GM12878 (cell line): Measurements from ENCODE around the gene AFTPH. TPM values are rescaled to one million over a fixed set of nuclear protein-coding genes. Genes with fewer than 3 reads are reported as not detected.
A peak's percentile ranks its signal among the peaks of the same experiment; 100 is the strongest.

Experiments used
- ASH2L ChIP-seq: fragments of 300-600, 200-600 bp; sonication (generic); IDR thresholded peaks from 2 replicates; pipeline ENCODE4 v1.6.1; 2017; ENCODE audit warnings: low read depth, mild to moderate bottlenecking, borderline replicate concordance
- EZH2 ChIP-seq: IDR thresholded peaks from 2 replicates; pipeline ENCODE4 v1.6.1; 2012; ENCODE audit warnings: low read depth, mild to moderate bottlenecking, control low read depth, inconsistent platforms, low read length, borderline replicate concordance; ENCODE audit not compliant: control insufficient read depth
- FOXM1 ChIP-seq: IDR thresholded peaks from 2 replicates; pipeline ENCODE4 v1.6.1; 2012; ENCODE audit warnings: low read depth, mild to moderate bottlenecking, inconsistent platforms, low read length, moderate library complexity
- HDAC2 ChIP-seq: fragments of 200-600 bp; sonication (generic); IDR thresholded peaks from 2 replicates; pipeline ENCODE4 v1.6.1; 2017
- IKZF1 ChIP-seq: fragments of 450-650 bp; conservative IDR thresholded peaks from 2 replicates; pipeline ENCODE4 v1.6.1; 2017; ENCODE audit warnings: antibody characterized with exemption, mild to moderate bottlenecking
- MXI1 ChIP-seq: fragments of 150-350 bp; IDR thresholded peaks from 2 replicates; pipeline ENCODE4 v1.6.1; 2011; ENCODE audit warnings: low read depth, mild to moderate bottlenecking, inconsistent platforms, low read length, improper control_type of control experiment
- PML ChIP-seq: IDR thresholded peaks from 2 replicates; pipeline ENCODE4 v1.6.1; 2012; ENCODE audit warnings: low read length, inconsistent platforms
- RFX5 ChIP-seq: IDR thresholded peaks from 2 replicates; pipeline ENCODE4 v1.6.1; 2011; ENCODE audit warnings: low read depth, low read length, improper control_type of control experiment
- RUNX3 ChIP-seq: IDR thresholded peaks from 2 replicates; pipeline ENCODE4 v1.6.1; 2012; ENCODE audit warnings: low read length, inconsistent platforms
- SMAD1 ChIP-seq: fragments of 450-650 bp; IDR thresholded peaks from 2 replicates; pipeline ENCODE4 v1.6.1; 2018; ENCODE audit warnings: mild to moderate bottlenecking, low read depth; ENCODE audit not compliant: partially characterized antibody
- SP1 ChIP-seq: IDR thresholded peaks from one replicate; pipeline ENCODE4 v1.6.1; 2011; ENCODE audit warnings: low read depth, low read length
- TBL1XR1 ChIP-seq: IDR thresholded peaks from 2 replicates; pipeline ENCODE4 v1.6.1; 2012; ENCODE audit warnings: low read depth, low read length, improper control_type of control experiment
- TCF3 ChIP-seq: IDR thresholded peaks from 2 replicates; pipeline ENCODE4 v1.6.1; 2012; ENCODE audit warnings: low read depth, mild to moderate bottlenecking, low read length, borderline replicate concordance; ENCODE audit not compliant: insufficient read depth
- ZNF207 ChIP-seq: fragments of 450-650 bp; IDR thresholded peaks from 2 replicates; pipeline ENCODE4 v1.6.1; 2014; ENCODE audit warnings: antibody characterized with exemption, mild to moderate bottlenecking, borderline replicate concordance
- ZNF274 ChIP-seq: IDR thresholded peaks from one replicate; pipeline ENCODE4 v1.8.0; 2011; ENCODE audit not compliant: insufficient read length, insufficient read depth
- polyA plus RNA-seq, 11 experiments: library from polyadenylated mRNA; depleted of rRNA in 4 of 11; unstranded in 6 of 11; stranded (reverse) in 5 of 11; fragments of >200 nt; fragmentation: Nextera tagmentation in 4 of 11; fragmentation: Illumina TruSeq in 1 of 11; extraction: Ambion mirVana in 4 of 11; extraction: Trizol in 1 of 11; gene quantifications; 1 replicate in 1 of 11; 2 replicates in 10 of 11; pipeline versions ENCODE4 v1.2.1 to v1.2.3, GENCODE V29; 2011 to 2016; ENCODE audit warnings: inconsistent platforms in 2 of 11, missing spikeins in 2 of 11, low read depth in 1 of 11
- total RNA-seq, 4 experiments: library from RNA; depleted of rRNA in 3 of 4; stranded (reverse); fragments of >200 nt in 3 of 4; fragmentation: Illumina TruSeq in 1 of 4; extraction: Trizol in 1 of 4; gene quantifications; 2 replicates each; pipeline versions ENCODE4 v1.2.1 to v1.2.3, GENCODE V29; 2013 to 2021
- TF ChIP-seq, protein P1 (sequence below): IDR thresholded peaks from 2 replicates; pipeline ENCODE4 v1.6.1; 2011; ENCODE audit warnings: low read depth, low read length, improper control_type of control experiment, borderline replicate concordance
- TF ChIP-seq, protein P2 (sequence below): fragments of 450-650 bp; IDR thresholded peaks from 2 replicates; pipeline ENCODE4 v1.6.1; 2018; ENCODE audit warnings: mild to moderate bottlenecking, low read depth, moderate library complexity; ENCODE audit not compliant: partially characterized antibody
- TF ChIP-seq, protein P3 (sequence below): fragments of 150-350 bp; IDR thresholded peaks from 2 replicates; pipeline ENCODE4 v1.6.1; 2016; ENCODE audit warnings: low read depth, low read length
- TF ChIP-seq, protein P4 (sequence below): fragments of 450-650 bp; formaldehyde crosslinking; IDR thresholded peaks from 2 replicates; pipeline ENCODE4 v1.4.0; 2020; ENCODE audit warnings: mild to moderate bottlenecking, moderate library complexity

AFTPH gene
- total and polyA plus RNA-seq, 10 of the 15 experiments (the other 5 are each of a cell fraction or from before 2014, with no cell fraction given), result 25.6 to 77.3 (median 39.5) TPM

DNA sequence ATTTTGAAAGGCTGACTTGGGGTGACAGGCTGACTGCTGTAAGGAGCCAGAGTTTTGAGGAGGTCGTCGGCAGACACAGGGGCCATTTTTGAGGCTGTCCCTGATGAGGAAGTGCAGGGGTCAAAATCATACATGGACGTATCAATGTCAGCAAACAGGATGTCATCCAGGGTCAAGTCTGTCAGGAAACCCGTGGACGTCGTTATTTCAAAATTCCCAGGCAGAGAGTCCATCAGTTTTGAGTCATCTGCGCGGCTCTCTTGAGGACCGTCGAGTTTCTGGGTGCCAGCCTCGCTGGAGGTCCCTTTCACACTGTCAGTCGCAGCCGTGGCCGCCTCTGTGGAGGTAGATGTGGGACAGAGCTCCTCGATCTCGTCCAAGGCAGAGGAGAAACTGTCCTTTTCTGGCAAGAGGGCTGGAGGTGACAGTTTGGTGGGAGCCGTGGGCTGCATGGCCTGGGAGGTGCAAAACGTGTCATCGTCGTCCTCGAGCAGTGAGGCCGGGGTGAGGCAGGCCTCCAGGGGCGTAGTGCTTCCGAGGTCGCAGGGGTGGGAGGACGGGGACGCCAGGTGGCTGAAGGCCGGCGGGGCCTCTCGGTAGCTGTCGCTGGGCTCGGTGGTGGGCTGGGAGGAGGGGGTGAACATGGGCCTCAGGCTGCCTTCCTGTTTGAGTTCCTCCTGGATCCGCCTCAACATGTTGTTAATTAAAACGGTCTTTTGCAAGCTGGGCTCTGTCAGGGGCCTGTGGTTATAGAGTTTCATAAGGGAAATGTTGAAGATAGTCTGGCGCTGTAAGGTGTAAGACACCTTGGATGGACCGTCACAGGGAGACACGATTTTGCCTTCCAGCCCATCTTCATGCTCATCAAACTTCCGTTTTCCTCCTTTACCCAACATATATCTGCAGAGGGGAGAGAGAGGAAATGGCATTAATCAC lies 112.1 kb downstream of the AFTPH start (continued):
- TF ChIP-seq EZH2, result no peak
- TF ChIP-seq ZNF207, result no peak
- TF ChIP-seq FOXM1, result peak; percentile 80
- no peak for TF ChIP-seq TBL1XR1
- TF ChIP-seq, protein P1, sequence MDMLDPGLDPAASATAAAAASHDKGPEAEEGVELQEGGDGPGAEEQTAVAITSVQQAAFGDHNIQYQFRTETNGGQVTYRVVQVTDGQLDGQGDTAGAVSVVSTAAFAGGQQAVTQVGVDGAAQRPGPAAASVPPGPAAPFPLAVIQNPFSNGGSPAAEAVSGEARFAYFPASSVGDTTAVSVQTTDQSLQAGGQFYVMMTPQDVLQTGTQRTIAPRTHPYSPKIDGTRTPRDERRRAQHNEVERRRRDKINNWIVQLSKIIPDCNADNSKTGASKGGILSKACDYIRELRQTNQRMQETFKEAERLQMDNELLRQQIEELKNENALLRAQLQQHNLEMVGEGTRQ, result no peak
- TF ChIP-seq SMAD1, result no peak
- TF ChIP-seq SP1, result peak; percentile 16
- TF ChIP-seq ZNF274, result no peak
- TF ChIP-seq RFX5, result no peak
- TF ChIP-seq RUNX3, result peak; percentile 90
- peak; percentile 96 for TF ChIP-seq TCF3
- TF ChIP-seq, protein P2, sequence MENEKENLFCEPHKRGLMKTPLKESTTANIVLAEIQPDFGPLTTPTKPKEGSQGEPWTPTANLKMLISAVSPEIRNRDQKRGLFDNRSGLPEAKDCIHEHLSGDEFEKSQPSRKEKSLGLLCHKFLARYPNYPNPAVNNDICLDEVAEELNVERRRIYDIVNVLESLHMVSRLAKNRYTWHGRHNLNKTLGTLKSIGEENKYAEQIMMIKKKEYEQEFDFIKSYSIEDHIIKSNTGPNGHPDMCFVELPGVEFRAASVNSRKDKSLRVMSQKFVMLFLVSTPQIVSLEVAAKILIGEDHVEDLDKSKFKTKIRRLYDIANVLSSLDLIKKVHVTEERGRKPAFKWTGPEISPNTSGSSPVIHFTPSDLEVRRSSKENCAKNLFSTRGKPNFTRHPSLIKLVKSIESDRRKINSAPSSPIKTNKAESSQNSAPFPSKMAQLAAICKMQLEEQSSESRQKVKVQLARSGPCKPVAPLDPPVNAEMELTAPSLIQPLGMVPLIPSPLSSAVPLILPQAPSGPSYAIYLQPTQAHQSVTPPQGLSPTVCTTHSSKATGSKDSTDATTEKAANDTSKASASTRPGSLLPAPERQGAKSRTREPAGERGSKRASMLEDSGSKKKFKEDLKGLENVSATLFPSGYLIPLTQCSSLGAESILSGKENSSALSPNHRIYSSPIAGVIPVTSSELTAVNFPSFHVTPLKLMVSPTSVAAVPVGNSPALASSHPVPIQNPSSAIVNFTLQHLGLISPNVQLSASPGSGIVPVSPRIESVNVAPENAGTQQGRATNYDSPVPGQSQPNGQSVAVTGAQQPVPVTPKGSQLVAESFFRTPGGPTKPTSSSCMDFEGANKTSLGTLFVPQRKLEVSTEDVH, result no peak
- TF ChIP-seq, protein P3, sequence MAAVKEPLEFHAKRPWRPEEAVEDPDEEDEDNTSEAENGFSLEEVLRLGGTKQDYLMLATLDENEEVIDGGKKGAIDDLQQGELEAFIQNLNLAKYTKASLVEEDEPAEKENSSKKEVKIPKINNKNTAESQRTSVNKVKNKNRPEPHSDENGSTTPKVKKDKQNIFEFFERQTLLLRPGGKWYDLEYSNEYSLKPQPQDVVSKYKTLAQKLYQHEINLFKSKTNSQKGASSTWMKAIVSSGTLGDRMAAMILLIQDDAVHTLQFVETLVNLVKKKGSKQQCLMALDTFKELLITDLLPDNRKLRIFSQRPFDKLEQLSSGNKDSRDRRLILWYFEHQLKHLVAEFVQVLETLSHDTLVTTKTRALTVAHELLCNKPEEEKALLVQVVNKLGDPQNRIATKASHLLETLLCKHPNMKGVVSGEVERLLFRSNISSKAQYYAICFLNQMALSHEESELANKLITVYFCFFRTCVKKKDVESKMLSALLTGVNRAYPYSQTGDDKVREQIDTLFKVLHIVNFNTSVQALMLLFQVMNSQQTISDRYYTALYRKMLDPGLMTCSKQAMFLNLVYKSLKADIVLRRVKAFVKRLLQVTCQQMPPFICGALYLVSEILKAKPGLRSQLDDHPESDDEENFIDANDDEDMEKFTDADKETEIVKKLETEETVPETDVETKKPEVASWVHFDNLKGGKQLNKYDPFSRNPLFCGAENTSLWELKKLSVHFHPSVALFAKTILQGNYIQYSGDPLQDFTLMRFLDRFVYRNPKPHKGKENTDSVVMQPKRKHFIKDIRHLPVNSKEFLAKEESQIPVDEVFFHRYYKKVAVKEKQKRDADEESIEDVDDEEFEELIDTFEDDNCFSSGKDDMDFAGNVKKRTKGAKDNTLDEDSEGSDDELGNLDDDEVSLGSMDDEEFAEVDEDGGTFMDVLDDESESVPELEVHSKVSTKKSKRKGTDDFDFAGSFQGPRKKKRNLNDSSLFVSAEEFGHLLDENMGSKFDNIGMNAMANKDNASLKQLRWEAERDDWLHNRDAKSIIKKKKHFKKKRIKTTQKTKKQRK, result no peak
- no peak for TF ChIP-seq PML
- no peak for TF ChIP-seq ASH2L
- TF ChIP-seq MXI1, result no peak
- TF ChIP-seq HDAC2, result no peak
- TF ChIP-seq, protein P4, sequence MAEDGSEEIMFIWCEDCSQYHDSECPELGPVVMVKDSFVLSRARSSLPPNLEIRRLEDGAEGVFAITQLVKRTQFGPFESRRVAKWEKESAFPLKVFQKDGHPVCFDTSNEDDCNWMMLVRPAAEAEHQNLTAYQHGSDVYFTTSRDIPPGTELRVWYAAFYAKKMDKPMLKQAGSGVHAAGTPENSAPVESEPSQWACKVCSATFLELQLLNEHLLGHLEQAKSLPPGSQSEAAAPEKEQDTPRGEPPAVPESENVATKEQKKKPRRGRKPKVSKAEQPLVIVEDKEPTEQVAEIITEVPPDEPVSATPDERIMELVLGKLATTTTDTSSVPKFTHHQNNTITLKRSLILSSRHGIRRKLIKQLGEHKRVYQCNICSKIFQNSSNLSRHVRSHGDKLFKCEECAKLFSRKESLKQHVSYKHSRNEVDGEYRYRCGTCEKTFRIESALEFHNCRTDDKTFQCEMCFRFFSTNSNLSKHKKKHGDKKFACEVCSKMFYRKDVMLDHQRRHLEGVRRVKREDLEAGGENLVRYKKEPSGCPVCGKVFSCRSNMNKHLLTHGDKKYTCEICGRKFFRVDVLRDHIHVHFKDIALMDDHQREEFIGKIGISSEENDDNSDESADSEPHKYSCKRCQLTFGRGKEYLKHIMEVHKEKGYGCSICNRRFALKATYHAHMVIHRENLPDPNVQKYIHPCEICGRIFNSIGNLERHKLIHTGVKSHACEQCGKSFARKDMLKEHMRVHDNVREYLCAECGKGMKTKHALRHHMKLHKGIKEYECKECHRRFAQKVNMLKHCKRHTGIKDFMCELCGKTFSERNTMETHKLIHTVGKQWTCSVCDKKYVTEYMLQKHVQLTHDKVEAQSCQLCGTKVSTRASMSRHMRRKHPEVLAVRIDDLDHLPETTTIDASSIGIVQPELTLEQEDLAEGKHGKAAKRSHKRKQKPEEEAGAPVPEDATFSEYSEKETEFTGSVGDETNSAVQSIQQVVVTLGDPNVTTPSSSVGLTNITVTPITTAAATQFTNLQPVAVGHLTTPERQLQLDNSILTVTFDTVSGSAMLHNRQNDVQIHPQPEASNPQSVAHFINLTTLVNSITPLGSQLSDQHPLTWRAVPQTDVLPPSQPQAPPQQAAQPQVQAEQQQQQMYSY, result no peak
- TF ChIP-seq IKZF1, result peak; percentile 72
